Stomach (tissue), 4 donors: ENCODE measurements around the gene AGAP1.

Experiments used
- CTCF ChIP-seq, 7 experiments: fragments of 450-650 bp in 4 of 7; fragments of 200-600 bp in 3 of 7; sonication (generic) in 3 of 7; IDR thresholded peaks; one replicate each; pipeline ENCODE4 v1.5.1; 2016 to 2019; ENCODE audit warnings: antibody characterized with exemption in 7 of 7, control low read depth in 2 of 7, mild to moderate bottlenecking in 1 of 7
- EP300 ChIP-seq: sonication (generic); formaldehyde crosslinking; IDR thresholded peaks from one replicate; pipeline ENCODE4 v1.6.1; 2017; ENCODE audit warnings: antibody characterized with exemption

GRCh38 chr2:235626658-235627057 lies 132.8 kb downstream of the AGAP1 start:
- TF ChIP-seq CTCF (IDR thresholded peaks at IDR 0.05) = no peak
- TF ChIP-seq EP300 = no peak
